DMS153 treated with DMSO at 0.1 percent for 48 hours (cell line): ENCODE measurements around the gene FOXN3.

Experiments
- DNase-seq: peaks from one replicate; lab custom pipeline; 2025; ENCODE audit not compliant: unreplicated experiment; lab: John Stamatoyannopoulos, UW

The FOXN3 gene

DNA sequence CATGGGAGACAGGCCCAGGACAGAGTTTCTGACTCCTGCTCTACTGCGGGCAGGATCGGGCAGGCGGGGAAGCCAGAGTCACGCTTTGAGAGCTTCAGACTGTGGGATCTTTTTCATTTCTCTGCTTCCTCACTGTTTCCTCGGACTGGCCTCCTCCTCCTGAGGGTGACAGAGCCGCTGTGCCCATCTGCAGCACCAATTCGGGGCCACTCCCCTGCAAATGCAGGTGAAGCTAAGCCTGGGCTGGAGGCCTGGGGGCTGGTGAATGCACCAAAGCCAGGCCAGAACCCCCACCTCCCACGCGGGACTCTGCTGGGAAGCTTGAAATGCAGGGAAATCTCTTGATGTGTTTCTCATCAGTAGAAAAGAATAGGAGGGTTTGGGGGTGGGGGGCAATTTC is 77.5 kb downstream of the FOXN3 start:
- DNase-seq: no peak

DNA sequence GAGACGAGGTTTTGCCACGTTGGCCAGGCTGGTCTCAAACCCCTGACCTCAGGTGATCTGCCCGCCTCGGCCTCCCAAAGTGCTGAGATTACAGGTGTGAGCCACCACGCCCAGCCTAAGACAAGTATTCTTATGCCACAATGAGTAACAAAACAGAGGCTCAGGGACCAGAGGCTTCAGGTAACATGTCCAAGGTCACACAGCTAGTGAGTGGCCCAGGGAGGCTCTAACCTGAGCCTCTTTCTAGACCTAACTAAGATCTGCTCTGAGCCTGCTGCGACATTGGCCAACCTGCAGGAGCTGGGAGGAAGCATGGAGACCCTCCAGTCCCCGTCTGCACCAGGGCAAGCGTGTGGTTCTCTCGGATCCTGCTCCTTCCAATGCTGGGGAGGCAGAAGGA is 77.9 kb downstream of the FOXN3 start:
- no peak for DNase-seq

DNA sequence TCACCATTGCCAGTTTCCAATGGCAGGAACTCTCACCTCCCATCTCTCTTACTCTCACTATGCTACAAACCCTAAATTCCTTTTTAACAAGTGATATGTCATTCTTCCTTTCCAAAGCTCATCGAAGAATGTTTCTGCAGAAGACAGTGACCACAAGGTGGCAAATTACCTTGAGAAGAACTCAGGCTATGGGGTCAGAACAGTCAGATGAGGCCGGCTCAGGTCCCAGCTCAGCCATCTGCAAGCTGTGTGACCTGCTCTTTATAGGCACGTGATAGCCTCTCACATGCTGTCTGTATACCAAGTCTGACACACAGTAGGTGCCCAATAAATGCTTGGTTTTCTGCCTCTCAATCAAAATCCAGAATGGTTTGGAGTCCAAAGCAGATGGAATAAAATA is 80.7 kb downstream of the FOXN3 start:
- DNase-seq: no peak

DNA sequence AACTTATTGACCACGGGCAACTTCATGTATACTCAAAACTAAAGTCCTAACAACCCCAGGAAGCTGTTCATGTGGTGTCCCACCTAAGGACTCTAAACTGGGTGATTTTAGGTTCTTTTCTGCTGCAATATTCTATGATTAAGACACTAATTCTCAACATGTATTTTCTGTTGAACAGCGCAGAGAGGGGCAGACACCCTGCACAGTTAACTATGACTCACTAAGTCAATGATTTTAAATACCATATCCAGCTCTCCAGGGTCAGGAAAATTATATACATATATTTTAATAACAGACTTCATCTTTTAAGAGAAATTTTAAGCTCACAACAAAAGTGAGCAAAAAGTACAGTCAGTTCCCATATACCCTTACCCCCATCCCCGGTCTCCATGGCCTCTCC is 85.0 kb downstream of the FOXN3 start:
- no peak for DNase-seq

DNA sequence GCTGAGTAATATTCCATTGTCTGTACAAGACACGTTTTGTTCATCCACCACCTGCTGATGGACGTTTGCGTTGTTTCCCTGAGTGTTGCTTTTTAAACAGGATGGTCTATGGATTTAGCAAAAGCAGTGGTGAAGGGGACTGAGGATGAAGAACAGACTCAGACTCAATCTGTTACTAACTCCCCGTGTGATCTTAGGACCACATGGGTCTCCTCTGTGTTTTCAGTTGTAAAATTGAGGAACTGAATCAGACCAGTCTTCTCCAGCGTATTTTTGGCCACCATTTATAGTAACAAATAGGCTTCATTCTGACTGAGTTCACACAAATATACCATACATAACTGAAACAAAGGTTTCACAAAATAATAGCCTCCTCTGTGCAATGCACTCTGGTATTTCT is 85.6 kb downstream of the FOXN3 start:
- DNase-seq: no peak

DNA sequence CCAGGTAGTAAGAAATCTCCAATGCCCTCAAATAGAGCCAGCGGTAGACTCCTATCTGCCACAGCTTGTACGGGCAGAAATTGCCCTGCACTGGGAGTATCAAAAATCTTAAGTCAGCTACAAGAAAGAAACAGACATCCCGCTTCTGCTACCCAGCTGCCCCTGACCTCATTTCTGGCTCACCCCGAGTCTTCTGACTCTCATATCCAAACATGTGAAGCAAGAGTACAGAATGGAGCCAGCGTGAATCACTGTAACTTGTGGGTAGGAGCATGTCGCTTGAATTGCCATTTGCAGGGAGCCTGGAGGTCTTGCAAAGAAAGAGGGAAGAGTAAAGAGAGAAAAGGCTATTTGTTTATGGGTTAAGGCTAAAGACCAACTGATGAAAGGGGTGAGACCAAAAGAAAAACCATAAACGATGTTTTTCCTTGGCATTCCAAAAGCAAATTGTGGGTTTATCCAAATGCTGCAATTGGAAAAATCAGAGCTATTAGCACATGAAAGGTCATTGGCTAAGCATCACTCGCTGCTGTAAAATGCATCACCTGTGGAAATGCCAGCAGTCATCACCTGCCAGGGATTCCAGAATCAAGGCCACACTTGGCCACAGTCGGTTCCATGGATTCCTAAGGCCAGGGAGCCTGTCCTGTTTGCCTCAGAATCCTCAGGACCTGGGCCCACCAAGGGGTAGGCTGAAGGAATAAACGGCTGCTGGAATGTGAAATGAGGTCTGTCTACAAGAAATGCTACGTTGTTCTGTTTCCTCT is 86.6 kb downstream of the FOXN3 start:
- DNase-seq: no peak

DNA sequence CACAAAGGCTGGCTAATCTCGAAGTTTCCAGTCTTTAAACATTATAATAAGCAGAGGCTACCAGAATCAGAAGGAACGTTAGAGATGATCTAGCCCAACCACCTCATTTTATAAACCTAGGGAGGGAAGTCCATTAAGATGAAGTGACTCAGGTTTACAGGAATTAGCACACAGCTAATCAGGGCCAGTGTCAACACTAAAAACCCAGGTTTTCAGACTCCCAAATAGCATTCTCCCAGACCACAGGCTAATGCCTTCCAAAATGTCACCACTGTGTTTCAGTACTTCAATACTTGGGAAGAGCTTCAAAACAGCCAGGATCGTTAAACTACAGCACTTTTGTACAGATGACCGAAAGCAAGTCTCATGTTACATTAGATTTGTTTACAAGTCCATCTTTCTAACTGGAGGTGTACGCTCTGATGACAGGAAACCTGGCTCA is 89.2 kb downstream of the FOXN3 start:
- DNase-seq: no peak

DNA sequence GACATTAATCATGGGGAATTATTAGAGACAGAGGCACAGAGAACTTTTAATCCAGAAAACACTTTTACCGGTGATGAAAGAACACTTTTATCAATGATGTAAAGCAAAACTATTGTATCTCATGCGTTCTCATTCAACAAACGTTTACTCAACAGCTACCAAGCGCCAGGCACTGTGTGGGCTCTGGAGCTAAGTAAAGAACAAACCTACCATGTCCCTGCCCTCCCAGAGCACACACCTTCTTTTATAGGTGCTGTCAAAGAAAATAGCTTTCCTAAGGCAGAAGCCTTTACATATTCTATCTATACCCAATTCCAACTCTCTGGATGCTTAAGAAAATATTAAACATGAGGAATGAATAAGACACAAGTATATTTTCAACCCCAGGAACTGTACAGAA is 91.1 kb downstream of the FOXN3 start:
- peak; percentile 50 for DNase-seq

DNA sequence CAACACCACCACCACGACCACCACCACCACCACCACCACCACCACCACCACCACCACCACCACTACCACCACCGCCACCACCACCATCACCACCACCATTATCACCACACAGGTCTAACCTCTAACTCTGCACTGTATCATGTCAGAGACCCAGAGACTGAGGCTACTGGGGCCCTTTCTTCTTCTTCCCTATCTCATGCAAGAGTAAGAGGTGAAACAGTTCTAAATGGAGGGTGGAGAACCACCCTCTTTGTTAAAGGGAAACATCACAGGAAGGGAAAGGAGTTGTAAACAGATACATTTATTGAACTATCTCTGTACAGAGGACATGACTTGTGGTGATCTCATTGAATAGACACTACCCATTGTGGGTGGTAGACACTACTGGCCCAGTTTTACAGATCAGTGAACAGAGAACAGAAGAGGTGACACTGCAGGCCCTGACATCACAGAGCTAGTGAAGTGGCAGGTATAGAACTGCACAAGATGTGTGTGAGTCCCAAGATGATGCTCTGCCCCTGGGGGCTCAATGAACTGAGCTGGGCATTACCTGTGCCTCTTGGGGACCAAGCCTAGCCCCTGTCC is 91.6 kb downstream of the FOXN3 start:
- no peak for DNase-seq

DNA sequence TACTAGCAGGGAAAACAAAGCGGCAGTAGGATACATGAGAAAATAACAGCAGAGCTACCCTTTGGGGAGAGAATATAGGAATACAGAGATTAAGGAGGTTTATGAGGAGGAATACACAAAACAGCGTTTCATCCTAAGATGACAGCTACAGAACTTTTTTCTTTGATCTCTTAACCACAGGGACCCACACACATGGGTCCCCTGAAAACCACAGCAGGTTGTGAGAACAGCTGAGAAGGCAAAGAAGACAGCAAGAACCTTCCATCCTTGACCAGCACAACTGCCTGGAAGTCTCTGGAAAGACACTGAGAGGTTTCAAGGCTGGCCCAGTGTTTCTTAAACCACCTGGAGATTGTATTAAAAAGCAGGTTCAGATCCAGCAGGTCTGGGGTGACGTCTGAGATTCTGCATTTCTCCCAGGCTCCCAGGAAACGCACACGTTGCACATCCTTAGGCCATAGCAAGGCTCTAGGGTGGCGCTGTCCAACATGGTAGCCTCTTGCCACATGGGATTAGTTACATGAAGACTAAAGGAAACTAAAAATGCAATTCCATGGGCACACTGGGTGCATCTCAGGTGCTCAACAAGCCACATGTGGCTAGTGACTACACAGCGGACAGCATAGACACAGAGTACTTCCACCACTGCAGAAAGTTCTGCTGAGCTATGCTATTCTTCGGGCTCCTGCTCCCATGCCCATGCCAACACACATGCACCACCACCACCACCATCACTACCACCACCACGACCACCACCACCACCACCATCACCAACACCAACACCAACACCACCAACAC is 92.3 kb downstream of the FOXN3 start:
- no peak for DNase-seq

DNA sequence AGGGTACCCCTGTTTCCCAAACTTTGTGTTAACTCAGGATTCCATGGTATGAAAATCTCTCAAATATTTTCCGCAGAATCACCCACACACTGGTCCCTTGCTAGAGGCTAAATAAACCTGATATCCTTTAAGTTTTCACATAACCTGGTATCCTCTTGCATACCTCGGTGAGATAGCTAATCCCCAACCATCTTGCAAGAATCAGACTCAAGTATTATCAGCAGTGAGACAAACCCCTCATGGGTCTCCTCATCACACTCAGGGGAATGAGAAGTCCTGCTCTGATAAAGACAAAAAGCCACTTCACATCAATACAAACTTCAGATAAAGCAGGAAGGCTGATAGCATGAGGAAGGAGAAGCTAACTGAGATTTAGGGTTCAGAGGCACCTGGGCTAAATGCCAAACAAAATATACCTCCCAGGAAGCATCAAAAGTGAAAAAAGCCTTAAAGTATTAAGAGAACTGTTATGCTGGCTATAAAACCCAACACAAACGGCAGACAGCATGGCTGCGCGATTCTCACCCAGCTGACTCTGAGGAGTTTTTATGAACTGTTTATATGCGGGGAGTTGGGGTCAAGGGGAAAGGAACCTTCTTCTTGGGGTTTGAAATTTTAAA is 96.5 kb downstream of the FOXN3 start:
- DNase-seq: no peak

DNA sequence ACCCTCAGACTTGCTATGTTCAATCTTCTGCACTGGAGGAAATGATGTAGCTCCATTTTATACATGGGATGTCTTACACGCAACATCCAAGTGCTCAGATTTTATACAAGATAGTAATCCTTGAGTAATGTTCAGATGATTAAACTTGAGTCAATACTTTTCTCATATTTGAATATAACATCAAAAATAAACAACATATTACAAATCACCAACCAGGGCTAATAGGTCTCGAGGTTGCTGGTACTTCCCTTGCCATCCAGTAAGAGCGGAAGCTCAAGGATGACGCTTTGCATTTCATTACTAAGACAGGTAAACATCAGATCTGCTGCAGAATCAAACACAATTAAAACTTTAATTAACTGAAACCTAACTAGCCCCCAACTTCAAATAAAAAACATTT is 97.3 kb downstream of the FOXN3 start:
- DNase-seq: no peak

DNA sequence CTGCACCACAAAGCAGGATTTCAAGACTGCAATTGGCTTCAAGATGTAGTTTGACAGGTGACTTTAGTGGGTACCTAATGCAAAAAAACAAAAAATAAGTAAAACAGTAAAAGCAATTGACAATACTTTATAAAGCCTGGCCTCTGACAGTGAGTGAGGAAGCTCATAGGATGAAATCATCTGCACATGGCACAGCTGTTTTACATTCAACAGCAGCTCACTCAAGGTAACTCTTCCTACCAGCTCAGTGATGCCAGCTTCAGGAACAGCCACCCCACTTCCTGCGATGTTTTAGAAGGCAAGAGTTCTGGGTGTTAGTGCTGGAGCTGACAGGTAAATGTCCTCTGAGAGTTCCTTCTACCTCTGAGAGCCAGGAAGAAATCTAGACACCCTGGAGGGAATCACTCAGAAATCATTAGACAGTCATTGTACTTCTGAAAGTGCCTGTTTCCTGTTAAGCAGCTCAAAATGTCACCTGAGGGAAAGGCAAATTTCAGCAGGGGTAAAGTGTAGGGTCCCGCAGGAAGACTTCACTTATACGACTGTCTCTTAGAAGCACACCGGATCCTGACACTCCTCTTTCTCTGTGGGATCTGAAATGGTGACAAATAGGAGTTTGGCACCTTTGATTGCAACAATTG is 99.9 kb downstream of the FOXN3 start:
- DNase-seq: no peak

DNA sequence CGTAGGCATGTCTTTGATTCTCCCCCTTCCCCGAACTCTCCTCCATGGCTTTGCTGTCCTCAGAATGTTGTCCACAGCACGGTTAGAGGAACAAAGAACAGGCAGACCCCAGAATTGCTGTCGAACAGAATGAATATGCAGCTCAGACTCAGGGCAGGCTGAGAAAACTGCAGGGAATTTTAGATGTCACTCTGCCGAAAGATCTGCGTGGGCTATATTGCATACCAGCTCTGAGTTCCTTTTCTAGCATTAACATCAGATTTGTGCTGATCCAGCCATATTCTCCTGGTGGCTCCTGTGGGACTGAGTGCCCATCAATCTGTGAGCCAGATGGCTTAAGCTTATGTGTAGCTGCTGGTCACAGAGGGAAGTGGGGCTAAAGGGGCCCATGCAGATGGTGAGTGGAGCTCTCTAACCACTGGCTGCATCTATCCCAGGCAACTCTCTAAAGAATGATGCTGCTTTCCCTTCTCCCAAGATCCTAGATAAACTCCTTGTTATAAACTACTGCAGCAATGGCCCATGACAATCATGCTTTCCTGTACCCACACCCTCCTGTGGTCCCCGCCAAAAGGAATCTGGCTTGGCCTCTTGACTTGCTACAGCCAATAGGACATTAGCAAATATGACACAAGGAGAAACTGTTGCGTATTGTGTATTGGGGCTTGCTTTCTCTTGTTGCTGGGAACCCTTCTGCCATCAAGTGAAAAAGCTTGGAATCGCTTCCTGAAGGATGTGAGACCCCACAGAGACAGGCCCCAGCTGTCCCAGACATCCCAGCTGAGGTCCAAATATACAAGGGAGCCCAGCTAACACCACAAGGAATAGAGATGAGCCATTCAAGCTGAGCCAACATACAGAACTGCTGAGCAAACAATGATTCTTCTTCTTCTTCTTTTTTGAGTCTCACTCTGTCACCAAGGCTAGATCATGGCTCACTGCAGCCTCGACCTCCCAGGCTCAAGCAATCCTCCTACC is 101.3 kb downstream of the FOXN3 start:
- no peak for DNase-seq

DNA sequence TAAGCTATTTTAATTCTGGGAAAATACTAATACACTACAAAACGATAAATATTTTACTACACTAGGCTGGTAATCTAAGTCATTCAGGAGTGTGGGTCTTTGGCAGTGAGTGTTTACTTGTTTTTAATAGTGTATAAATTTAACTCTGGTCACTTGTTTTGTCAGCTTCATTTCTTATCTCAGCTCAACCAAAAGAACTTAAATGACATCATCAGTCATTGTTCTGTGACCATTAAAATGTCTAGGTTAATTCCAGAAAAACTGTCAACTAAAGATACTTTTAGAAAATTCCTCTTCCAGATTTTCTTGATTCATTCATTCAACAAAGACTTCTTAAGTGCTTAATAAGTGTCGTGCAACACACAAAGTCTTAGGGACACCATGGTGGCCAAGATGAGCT is 102.8 kb downstream of the FOXN3 start:
- DNase-seq: no peak

DNA sequence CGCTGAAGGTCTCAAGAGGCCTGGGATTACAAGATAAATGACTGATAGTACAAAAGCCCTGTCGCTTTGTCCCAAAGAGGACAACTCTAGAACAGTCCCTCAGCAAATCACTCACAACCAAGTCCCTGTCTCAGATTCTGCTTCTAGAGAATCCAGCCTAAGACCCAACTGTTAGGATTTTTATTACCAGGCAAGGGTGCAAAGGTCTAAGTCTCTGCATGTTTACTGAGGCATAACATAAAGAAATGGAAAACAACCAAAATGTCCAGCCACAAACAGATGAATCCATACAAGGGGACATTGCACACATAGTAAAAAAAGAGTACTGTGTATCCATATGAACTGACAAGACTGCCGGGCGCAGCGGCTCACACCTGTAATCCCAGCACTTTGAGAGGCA is 104.1 kb downstream of the FOXN3 start:
- no peak for DNase-seq

DNA sequence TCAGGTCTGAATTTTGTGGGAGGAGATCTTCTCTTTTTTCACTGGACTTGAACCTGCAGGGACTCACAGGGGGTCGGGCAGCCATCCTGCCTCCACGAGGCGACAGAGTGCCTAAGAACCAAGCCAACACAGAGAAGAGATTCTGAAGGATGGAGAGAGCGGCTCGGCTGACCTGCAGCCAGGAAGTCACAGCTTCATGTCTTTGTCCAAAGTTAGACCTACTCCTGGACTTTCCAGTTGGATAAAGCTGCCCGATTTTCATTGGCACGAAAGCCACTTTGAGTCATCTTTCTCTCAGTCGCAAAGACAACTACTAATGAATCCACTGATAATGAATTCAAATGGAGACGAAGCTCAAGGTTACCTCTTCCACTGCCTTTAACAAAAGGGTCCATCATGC is 106.8 kb downstream of the FOXN3 start:
- DNase-seq: no peak

DNA sequence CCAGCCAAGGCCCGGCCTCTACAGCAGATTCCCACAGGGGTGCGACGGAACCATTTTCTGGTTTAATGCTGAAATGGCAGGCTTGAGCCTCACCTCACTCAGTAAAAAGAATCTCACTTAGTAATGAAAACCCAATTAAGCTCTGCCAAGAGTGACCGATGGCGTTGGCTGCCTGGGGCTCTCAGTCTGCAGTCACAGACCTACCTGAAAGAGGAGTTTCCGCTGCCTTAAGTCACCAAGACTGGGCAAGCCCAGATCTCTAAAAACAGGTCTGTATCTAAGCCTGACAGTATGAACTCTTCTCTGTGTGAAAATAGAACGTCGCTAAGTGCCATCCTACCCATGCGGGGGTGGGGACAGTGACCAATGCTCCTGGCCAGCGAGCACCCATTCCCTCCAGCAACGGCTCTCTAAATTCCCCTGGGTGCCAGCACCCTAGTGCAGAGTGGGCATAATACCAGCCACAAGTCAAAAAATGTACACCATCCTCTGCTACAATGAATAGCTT is 107.3 kb downstream of the FOXN3 start:
- DNase-seq: no peak

DNA sequence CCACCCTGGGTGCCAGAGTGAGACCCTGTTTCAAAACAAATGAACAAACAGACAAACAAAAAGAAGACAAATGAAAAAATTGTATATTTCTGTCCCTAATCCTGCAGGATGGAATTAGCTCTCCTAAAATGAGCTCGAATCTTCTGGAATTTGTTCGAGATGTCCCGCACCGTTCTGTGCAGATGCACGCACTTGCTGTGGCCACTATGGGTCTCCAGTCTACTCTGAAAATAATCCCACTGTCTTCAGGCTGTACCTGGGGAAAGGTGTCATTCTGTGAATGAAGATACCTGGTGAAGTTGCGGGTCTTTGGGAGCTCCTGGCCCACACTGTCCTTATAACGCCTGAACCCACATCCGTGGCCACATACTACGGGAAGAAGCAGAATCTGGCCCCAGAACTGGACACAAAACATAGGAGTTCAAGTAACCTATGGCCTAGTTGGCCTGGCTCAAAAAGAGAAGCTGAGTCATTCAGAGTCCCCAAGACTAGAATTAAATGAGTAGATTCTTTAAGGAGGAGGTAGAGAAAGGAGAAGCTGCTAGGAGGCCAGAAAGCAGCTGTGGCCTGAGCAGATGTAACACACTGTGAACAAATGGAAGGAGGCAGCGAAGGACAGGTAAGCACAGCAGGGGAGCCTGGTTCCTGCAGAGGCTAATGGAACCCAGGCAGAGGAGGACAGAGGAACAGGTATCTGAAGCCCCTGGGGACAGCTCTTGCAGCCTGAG is 108.6 kb downstream of the FOXN3 start:
- no peak for DNase-seq
